Muscle of back (tissue), 11 donors: ENCODE measurements around the gene HS3ST6. TPM values are rescaled to one million over a fixed set of nuclear protein-coding genes. Genes with fewer than 3 reads are reported as not detected.
"Not testable (repeated sequence)": the region's sequence is repeated elsewhere in the genome, so short reads cannot be mapped to it uniquely, and the experiment has no call there.

ENCODE experiments used
- DNase-seq, 3 donors: peaks; one replicate each; pipeline versions ENCODE4 v3.0.0 to v3.0.0-alpha.2; 2013
- polyA plus RNA-seq, 10 donors: library from polyadenylated mRNA; unstranded; fragments of 120-200 nt; gene quantifications; one replicate each; pipeline ENCODE4 v1.2.1, GENCODE V29; 2013; ENCODE audit not compliant: insufficient read length in 10 of 10

The HS3ST6 gene
- polyA plus RNA-seq, 10 donors, result 1.6 to 4.3 TPM; not detected in 8

DNA sequence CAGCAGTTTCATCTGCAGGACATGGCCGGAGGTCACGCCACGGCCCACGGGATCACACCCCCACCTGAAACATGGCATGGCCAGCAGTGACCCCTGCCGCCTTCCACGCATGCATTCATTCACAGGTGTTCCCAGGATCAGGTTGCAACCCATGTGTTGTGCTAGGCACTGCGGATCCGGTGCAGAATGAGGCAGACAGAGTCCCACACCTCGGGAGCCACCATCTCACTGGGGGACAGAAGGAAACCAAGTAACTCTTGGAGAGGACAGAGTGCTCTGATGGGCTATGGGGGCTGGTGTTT is 29.1 kb upstream of the HS3ST6 start:
- DNase-seq, result no peak

DNA sequence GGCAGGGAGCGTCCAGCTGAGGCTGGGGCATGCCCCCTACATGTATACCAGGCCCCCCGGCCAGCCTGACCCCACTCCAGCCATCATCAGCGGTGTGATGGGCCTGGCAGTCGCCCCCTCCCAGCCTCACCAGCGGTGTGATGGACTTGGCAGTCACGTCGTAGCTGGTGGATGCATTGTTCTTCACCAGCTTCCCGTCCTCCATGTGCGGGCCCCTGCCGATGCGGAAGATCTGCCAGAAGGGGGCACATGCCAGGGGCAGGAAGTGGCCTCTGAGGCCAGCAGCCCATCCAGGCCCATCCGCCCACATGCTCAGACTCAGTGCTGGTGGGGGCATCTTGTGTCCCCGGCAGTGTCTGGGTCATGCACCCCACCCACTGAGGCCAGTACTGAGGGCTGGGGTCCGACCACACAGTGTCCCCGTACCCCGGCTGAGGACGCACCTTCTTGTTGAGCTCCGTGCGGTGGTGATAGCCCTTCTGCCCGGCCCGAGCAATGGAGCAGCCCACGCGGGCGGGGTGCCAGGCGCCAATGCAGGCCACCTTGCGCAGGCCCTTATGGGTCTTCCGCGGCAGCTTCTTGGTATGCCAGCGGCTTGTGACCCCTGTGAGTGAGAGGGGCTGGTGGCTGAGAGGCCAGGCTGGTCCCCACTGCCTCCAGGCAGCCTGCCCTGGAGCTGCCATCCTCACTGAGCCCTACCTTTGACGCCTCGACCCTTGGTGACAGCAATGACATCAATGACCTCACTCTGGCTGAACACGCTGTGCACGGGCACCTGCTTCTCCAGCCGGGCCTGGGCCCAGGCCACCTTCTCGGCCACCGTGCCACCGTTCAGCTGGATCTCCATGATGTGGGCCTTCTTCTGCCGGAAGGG is 28.5 kb upstream of the HS3ST6 start:
- DNase-seq, result no peak

DNA sequence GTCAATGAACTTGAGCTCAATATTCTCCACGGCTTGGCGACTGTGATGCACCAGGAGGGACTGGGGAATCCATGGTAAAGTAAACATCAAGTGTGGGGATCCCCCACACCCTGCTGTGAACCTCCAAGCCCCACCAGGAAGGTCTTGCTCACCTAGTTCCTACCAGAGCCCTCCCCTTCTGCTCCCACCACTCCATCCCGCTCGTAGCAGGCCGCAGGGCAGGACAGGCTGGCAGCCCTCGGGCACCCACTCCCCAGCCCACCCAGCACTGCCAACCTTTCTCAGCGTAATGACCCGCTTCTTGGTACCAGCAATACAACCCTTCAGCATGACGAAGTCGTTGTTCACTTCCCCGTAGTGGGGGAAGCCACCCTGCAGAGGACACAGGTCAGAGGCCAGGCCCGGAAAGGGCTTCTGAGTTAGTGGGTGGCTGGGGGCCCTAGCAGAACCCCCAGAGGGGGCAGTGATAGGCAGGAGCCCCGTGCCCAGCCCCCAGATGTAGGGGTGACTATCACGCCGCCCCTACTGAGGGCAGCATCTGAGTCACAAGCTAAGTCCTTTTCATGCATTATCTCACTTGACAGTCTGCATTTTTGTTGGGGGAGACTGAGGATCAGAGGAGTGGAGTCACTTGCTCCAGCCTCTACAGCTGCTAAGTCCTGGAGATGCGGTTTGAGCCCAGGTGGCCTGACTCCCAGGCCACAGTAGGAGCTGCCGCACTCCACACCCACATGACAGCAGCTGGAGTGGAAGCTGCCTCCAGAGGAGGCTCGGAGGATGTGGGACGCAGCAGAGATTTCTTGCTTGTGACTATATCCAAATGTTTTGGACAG is 27.6 kb upstream of the HS3ST6 start:
- DNase-seq, result no peak

DNA sequence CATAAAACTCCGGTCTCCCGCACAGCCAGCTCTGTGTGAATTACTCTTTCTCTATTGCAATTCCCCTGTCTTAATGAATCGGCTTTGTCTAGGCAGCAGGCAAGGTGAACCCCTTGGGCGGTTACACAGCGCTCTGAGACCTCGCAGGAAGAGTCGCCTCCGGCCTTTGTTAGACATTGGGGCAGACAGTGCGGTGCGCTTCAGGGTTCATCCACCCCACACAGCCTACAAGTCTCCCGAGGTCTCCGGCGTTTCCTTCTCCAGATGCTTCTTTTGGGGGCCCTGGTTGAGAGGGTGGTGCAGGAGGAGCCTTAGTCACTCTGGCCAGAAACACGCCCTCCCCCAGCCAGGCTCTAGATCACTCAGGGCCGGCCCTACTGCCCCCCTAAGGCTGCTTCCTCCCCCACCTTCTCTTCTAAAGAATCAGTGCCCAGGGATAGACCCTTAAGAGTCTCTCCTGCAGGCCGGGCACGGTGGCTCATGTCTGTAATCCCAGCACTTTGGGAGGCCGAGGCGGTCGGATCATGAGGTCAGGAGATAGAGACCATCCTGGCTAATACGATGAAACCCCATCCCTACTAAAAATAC is 26.5 kb upstream of the HS3ST6 start:
- no peak for DNase-seq

DNA sequence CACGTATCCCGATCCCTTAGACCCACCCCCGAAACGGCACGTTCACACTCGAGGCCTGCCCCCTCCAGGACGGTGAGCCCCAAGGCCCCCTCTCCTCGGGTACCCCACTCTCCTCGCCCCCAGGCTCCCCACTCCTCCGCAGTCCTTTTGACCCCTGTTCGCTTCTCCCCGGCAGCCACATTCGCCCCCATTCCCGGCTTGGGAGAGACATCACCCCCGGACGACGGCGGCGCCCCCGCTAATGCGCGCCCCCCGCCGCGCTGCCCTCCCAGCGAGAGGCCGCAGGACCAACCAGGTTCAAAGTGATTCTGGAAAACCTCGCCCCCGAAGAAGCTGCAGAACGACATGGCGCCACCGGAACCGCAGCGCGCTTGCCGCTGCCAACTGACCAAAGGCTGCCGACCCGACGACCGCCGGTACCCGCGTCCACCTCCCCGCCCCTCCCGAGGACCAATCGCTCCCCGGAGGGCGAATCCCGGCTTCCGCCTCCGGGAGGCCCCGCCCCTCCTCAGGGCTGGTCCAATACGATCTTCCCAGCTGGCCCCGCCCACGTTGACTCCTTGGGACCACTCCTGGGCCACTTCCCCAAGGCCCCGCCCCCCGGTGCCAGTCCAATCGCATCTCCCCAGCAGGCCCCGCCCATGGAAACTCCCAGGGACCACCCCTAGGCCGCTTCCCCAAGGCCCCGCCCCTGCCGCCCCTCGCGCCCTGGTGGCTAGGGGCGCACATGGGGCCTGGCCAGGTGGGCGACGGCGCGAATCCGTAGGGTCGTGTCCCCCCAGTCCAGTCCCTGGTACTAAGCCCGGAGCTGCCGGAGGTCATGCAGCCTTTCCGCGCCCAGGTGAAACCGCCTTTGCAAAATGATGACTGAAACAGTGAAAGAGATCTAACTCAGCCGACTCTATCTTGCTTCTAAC is 24.9 kb upstream of the HS3ST6 start, which contains the start of gene MSRB1:
TSS of gene MSRB1 (minus strand) at position 390 of the 917 bp plus-strand sequence. CDS start at position 347, 43 bp downstream.
- peak; percentile 98 to 99 (median 98) for DNase-seq

DNA sequence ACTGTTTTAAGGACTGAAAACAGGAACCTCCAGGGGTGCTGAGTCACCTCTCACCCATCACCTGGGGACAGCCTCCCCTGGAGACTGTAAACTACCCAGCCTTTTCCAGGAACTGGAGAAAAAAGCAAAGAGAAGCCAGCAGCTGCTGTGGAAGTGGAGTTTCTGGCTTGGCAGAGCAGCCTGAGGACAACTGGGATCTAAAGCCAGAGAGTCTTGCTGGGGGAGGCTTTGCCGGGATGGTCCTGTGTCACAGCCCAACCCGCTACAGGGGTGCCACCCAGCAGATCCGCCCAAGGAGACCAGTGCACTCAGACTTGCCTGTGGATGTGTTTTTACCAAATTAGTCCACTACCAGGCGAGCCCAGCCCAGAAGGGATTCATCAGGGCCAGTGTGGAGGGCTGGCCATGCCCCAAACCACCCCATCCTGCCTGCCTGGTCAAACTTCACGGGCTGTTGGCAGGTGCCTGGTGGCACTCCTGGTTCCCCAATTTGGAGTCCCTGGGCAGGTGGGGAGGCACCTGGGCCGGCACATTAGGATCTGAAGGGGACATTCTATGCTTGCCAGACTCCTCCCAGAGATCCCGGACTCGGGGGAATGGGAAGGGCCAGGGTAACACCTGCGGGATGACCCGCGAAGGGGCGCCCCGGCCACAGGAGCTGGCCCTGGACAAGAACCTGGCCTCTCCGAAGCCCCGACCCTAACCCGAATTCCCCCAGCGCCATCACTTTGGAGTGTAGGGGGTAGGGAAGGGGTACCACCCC is 24.0 kb upstream of the HS3ST6 start:
- DNase-seq, result no peak

DNA sequence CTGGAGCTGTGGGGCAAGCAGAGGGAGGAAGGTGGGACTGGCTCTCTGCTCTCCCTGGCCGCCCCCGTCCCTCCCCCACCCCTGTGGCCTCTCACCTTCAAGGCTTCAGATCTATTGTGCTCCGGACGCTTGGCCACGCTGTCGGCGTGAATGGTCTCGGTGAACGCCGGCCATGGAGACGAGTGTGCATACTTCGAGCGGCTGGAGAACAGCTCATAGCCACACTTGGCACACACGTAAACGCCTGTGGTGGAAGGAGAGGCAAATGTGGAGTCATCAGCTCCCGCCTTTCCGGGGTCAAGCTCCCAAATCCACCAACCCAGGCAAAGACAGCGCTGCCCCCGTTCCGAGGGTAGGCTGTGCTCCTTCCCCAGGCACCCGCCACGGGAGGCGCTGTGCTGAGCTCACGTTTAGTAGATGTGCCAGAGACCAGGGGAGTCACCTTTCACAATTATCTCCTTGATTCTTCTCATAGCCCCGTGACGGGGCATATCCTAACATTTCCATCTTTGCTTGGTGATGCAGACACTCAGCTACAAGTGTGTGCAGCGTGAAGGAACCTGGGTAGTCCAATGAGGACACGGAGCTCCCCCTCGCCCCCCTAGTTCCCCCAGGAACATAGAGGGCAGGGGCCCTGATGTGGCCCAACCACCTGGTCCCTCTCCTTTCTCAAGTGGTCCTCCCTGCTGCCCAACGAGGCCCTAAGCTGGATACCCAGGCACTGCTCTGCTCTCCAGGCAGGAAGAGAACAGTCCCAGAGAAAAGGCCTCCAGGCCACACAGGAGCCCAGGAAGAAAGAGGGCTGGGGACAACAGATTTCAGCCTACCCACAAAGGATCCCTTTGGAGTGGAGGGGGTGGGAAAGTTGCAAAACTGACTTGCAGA is 23.2 kb upstream of the HS3ST6 start:
- DNase-seq, result no peak

DNA sequence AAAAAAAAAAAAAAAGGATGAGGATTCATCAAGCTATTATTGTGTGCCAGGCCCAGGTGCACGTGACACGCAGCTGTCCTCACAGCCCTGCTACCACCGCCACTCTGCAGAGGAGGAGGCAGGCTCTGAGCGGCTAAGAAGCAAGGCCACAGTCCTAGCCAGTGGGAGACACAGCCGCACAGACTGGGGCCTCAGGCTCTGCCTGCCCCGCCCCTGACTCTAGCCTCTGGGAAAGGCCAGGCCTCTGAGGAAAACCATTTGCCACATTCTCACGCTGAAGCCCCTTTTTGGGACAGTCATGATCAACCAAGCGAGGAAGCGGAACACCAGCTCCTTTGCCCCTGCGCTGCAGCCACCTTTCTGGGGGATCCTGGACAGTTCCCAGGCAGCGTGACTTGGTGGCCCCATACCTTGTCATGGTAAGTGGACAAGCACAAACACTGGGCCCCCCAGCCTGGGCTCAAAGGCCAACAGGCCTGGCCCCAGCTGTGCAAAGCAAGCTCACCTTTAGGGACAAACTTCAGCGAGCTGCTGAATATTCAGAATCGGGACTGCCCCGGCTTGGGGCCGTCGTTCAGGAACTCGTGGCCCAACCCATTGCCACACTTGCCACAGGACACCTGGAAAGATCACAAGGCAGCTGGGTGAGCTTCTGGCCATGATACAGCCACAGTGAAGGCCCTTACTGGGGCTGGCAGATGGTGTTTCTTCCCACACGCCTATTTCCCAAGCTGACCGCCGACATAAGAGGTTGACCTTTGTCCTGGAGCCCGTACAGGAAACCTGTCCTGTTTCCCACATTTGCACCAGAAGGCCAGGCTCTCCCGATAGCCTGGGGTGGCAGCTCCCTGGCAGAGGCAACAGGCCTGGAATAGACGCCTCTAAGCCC is 22.3 kb upstream of the HS3ST6 start:
- DNase-seq, result no peak

DNA sequence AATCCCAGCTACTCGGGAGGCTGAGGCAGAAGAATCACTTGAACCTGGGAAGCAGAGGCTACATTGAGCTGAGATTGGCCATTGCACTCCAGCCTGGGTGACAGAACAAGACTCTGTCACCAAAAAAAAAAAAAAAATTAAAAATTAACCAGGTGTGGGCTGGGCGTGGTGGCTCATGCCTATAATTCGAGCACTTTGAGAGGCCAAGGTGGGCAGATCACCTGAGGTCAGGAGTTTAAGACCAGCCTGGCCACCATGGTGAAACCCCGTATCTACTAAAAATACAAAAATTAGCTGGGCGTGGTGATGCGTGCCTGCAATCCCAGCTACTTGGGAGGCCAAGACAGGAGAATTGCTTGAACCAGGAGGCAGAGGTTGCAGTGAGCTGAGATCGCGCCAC is 21.6 kb upstream of the HS3ST6 start:
- not testable (repeated sequence) for DNase-seq

DNA sequence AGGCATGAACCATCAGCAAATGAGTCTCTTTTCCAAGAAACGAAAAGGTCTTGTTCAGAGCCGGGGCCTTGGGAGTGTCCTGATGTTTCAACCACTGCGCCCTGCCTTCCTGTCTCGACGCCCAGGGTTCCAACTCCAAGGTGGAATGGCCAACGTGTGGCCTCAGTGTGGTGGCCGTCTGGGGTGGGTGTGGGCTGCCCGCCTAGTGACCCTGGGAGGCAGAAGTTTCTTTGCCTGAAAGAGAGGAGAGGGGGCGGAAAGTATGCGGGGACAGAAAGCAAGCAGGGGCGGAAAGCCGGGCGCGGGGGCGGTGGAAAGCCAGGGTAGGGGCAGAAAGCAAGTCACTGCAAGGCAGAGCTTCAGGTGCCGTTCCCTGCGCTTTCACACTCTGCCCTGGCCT is 20.7 kb upstream of the HS3ST6 start:
- no peak for DNase-seq

DNA sequence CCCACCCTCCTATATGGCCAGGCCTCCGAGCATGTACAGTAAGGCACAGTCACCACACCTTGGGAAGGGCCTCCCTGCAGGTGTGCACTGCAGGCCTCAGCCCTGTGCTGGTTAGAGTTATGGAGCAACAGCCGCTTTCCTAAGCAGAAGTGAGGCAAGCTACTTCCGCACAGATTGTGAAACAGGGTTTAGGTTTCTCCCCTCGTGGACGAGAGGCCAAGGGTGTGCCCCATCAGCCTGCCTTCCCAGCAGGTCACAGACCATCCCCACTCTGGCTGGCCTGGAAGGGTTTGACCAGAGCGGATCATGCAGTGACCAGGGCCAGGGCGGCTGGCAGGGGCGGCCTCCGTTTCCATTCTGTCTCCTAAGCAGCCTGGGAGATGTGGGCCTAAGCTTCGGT is 20.1 kb upstream of the HS3ST6 start:
- no peak for DNase-seq

DNA sequence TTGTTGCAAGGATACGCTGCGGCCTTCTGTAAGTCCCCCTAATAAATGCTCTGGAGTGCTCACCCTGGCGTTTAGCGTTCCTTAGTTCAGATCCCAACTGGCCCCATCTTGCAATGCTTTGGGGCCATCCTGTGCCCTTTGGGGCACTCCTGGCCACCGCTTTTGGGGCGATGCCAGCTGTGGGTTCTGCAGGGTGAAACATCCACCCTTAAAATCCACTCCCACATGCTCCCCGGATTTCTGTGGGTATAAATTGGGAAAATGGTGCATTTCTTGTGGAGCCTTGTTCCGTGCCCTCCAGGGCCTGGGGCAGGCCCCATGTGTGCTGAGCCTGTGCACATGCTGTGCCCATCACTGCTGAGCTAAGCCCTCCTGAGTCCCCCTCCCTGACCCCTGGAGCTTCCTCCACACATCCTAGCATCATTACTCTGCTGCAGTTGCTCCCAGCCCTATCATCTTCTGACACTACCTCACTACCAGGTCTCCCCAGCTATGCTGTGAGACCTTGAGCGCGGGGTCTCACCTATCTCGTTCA is 18.8 kb upstream of the HS3ST6 start:
- no peak for DNase-seq

DNA sequence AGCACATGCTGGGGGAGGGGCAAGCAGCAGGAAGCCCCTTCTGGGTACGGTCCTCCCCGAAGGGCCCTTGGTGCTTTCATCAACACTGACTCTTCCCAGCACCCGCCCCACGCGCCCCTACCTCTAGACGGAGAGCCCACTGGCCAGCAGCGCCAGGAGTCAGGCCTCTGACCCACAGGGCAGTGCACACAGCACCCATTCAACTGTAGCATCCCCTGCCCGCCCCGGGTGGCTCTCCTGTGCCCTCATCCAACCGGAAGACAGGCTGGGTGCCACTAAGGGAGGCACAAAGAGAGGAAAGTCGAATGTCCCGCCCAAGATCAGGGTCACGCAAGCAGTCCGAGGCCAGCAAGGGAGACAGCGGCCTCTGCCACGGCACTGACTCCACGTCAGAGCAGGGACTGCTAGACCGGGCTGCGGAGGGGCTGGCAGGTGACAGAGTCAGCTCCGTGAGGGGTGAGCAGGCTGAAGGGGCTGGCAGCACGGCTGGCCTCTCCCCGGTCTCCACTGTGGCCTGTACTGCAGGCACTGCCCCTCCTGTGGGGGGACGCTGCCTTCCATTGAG is 15.0 kb upstream of the HS3ST6 start:
- no peak for DNase-seq

DNA sequence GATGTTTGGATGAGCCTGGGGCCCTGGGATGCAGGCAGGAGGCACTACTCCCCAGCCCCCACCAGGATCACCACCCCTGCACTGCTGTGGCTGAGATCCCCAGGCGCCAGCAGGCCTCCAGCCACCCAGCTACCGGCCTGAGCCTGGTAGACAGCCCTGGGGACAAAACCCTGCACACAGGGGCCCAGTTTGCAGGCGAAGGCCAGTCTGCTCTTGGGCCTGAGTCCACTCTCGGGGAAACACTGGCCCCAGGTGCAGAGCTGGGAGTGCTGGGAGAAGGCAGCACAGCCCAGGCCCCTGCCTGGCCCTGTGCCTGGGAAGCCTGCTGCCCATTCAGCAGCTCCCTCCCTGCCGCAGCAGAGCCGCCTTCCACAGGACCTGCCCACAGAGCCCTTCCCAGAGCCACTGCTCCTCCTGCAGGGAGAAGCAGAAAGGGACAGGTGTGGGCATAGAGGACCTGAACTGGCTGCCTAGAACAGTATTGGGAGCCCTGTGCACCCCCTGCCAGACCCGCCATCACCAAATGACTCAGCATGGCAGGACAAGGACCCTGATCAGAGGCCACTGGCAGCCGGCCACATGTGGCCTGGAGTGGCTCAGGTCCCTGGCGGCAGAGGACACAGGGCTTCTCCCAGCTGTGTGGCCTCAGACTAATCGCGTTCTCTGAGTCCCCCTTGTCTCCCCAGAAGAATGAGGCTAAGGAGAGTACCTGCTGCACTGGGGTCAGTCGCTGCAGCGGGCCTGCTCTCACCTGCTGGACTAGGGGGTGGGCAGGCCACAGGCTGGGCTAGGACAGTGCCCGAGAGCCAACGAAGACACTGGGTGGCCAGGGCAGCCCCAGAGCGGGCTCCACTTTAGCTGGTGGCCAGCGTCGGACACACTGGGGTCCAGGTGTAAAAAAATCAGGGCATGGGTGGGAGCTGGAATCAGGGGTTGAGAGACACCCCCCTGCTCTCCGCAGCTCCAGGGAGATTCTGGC is 14.1 kb upstream of the HS3ST6 start:
- DNase-seq, result no peak

DNA sequence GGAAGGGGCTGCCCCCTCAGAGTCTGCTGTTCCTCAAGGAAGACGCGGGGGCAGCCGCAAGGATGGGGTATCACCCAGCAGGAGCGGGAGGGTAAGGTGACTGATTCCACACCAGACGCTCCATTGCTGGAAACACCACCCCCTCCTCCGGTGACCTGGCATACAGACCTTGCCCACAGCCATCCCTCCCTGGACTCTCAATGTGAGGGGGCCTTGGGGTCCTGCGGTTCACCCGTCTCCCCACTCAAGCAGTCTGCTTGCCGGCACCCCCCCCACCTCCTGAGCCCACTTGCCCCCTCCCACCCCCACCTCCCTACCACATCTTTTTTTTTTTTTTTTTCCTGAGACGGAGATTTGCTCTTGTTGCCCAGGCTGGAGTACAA is 12.1 kb upstream of the HS3ST6 start:
- no peak for DNase-seq

DNA sequence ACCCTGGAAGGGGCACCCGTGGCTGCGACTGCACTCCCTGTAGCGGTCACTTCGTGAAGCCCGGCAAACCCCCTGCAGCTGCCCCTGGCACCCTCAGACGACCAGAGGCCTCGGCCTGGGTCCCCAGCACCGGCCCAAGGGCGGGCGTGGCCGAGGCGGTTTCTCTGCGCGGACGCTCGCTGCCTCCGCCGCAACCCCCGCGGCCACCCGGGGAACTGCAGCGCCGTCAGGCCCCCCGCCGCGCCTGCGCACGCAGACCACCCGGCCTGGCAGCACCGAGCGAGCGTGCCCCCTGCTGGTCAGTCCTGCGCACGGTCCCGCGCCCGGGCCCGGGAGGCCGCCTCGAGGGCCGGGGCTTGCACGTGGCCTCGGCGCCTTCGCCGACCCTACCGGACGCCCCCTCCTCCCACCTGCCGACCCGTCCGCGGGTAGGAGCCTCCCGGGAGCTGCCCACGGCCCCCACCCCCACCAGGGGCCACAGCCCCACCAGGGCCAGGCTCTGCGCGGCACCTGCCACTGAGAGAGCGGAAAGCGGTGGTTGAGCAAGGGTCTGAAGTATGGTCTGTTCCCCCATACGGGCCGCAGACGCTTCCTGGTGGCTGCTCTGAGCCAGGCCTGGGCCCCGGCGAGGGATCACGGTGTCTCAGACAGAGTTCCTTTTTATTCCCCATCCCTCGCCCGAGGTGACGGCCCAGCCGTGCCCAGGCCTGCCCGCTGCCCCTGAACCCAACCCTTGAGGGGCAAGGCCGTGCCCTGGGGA is 11.5 kb upstream of the HS3ST6 start:
- DNase-seq, result peak; percentile 81 to 94 (median 91)
